ENCODE results near the gene ADAM8. TPM values are rescaled to one million over a fixed set of nuclear protein-coding genes. Genes with fewer than 3 reads are reported as not detected.

ADAM8 gene
- total RNA-seq, 4 donors from 2014 or later, result 5.4 to 12.4 (median 6.4) TPM

DNA sequence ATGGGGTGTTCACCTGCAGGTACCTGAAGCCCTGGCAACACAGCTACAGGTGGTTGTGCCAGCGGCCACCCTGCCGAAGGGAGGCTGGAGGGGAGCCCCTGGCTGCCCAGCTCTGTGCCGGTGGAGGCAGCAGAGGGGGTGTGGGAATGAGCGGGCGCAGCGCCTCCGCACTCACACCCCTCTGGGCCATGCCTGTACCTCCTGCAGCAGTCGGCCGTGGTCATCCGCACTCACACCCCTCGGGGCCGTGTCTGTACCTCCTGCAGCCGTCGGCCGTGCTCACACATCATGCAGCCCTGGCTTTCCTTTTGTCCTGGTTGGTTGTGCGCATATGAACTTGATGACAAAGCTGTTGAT is 33.7 kb upstream of the ADAM8 start:
- H3K27ac ChIP-seq, result peak overlapping the region in 2 of 4 donors; percentile 93 to 99
- H3K4me3 ChIP-seq, result peak overlapping the region in 1 of 4 donors; percentile 76
- no peak for DNase-seq
- TF ChIP-seq CTCF (IDR thresholded peaks at IDR 0.05) (no peak), POLR2A (IDR thresholded peaks at IDR 0.05) (no peak)
- no peaks in the 10 kb centered on the region for H3K27me3 ChIP-seq
- H3K9me3 ChIP-seq, result no peaks in the 10 kb centered on the region
- H3K4me1 ChIP-seq, result peaks cover 0 to 35% (median 6%) of the 10 kb centered on the region in 4 donors
- peaks cover 0 to 35% (median 0%) of the 10 kb centered on the region in 3 donors for H3K36me3 ChIP-seq

- Histone ChIP-seq H3K27me3 (no peaks in the 10 kb centered on the region), H3K27ac (peak overlapping the region; percentile 93 to 99 (median 98)), H3K9me3 (no peaks in the 10 kb centered on the region), H3K36me3 (peaks cover 0 to 35% (median 0%) of the 10 kb centered on the region in 3 donors), H3K4me1 (peaks cover 0 to 36% (median 6%) of the 10 kb centered on the region in 4 donors), H3K4me3 (peak overlapping the region in 3 of 4 donors; percentile 76 to 95 (median 89))
- no peak for TF ChIP-seq CTCF (IDR thresholded peaks at IDR 0.05)
- no peak for TF ChIP-seq POLR2A (IDR thresholded peaks at IDR 0.05)
- DNase-seq, result peak in 2 of 3 donors; percentile 75 to 80
These were observed 33.2 kb upstream of the ADAM8 start for GRCh38 chr10:133309720-133310398.

GRCh38 chr10:133309100-133309719 is 32.5 kb upstream of the ADAM8 start:
- Histone ChIP-seq H3K9me3 (no peaks in the 10 kb centered on the region), H3K27ac (peak overlapping the region; percentile 93 to 99 (median 98)), H3K36me3 (peaks cover 0 to 35% (median 0%) of the 10 kb centered on the region in 3 donors), H3K4me1 (peaks cover 0 to 36% (median 6%) of the 10 kb centered on the region in 4 donors), H3K27me3 (no peaks in the 10 kb centered on the region), H3K4me3 (peak overlapping the region; percentile 76 to 100 (median 92))
- DNase-seq, result peak; percentile 93 to 99 (median 97)
- TF ChIP-seq CTCF (IDR thresholded peaks at IDR 0.05) (no peak), POLR2A (IDR thresholded peaks at IDR 0.05) (peak in 1 of 2 donors; percentile 53)

GRCh38 chr10:133308421-133309099 is 31.9 kb upstream of the ADAM8 start, which contains the start of the genes TUBGCP2 and ZNF511:
TSS of gene TUBGCP2 (minus strand) at chr10:133308872. CDS start at chr10:133302941, 5,931 bp downstream.
TSS of gene ZNF511 (plus strand) at chr10:133308914. CDS start at chr10:133308944, 30 bp downstream.
- peak in 2 of 6 experiments; percentile 6 to 9 for TF ChIP-seq CTCF (IDR thresholded peaks at IDR 0.05)
- peak; percentile 61 to 63 for TF ChIP-seq POLR2A (IDR thresholded peaks at IDR 0.05)
- DNase-seq, result peak; percentile 79 to 94 (median 93)
- Histone ChIP-seq H3K36me3 (peaks cover 0 to 35% (median 0%) of the 10 kb centered on the region in 3 donors), H3K27me3 (no peaks in the 10 kb centered on the region), H3K9me3 (no peaks in the 10 kb centered on the region), H3K4me1 (peaks cover 0 to 36% (median 6%) of the 10 kb centered on the region in 4 donors), H3K4me3 (peak within 1 kb of the TSS; percentile 76 to 100 (median 92)), H3K27ac (peak within 1 kb of the TSS; percentile 93 to 99 (median 98))

- Histone ChIP-seq H3K27me3 (no peaks in the 10 kb centered on the region), H3K9me3 (no peaks in the 10 kb centered on the region), H3K27ac (peak overlapping the region; percentile 93 to 99 (median 98)), H3K4me1 (peaks cover 0 to 36% (median 6%) of the 10 kb centered on the region in 4 donors), H3K36me3 (peaks cover 0 to 30% (median 0%) of the 10 kb centered on the region in 3 donors), H3K4me3 (peak overlapping the region; percentile 76 to 100 (median 92))
- DNase-seq, result peak; percentile 92 to 96 (median 95)
- TF ChIP-seq POLR2A (IDR thresholded peaks at IDR 0.05) (peak in 1 of 2 donors; percentile 10), CTCF (IDR thresholded peaks at IDR 0.05) (peak; percentile 37 to 83 (median 76))
These were observed 31.2 kb upstream of the ADAM8 start for GRCh38 chr10:133307776-133308420.
